DOHH2 (cell line): ENCODE data around the gene EXOC7.

Experiments used
- CTCF ChIP-seq: fragments of 200-600 bp; sonication (generic); IDR thresholded peaks from one replicate; pipeline ENCODE4 v1.5.1; 2014; ENCODE audit warnings: antibody characterized with exemption, mild to moderate bottlenecking, low read depth, low read length; ENCODE audit not compliant: poor library complexity, severe bottlenecking
- EZH2phosphoT487 ChIP-seq: fragments of 200-600 bp; sonication (generic); IDR thresholded peaks from 2 replicates; pipeline ENCODE4 v1.6.1; 2017; ENCODE audit warnings: borderline replicate concordance, mild to moderate bottlenecking, antibody characterized with exemption, low read length, moderate library complexity, mixed read lengths

GRCh38 chr17:76046064-76046463 is 57.5 kb downstream of the EXOC7 start:
- no peak for TF ChIP-seq CTCF
- no peak for TF ChIP-seq EZH2phosphoT487
